ENCODE measurements around the gene LCN15.
A peak's percentile ranks its signal among the peaks of the same experiment; 100 is the strongest.

GRCh38 chr9:136784249-136784996 is 20.1 kb upstream of the LCN15 start:
- TF ChIP-seq CTCF (IDR thresholded peaks at IDR 0.05; ENCODE audit: insufficient read depth, low read depth, low read length) (peak; percentile 18), EZH2 (IDR thresholded peaks at IDR 0.05; ENCODE audit: insufficient read depth, low read length) (no peak)

All from astrocyte (in vitro differentiated cells and primary cell).